Measurements from ENCODE around the gene ADCY4.
"Not testable (repeated sequence)": the region's sequence is repeated elsewhere in the genome, so short reads cannot be mapped to it uniquely, and the experiment has no call there.

ADCY4 gene

GRCh38 chr14:24334431-24335291, at the start of gene ADCY4:
Gene ADCY4, minus strand, starts transcription at chr14:24335071. Its CDS starts 419 bp downstream, at chr14:24334652.
- DNase-seq = no peak

- DNase-seq = no peak
These were observed 49.3 kb upstream of the ADCY4 start for GRCh38 chr14:24384169-24384568.

- no peak for DNase-seq
These were observed 47.1 kb upstream of the ADCY4 start for GRCh38 chr14:24382064-24382371.

GRCh38 chr14:24381363-24382063, 46.6 kb upstream of the ADCY4 start:
- no peak for DNase-seq

- no peak for DNase-seq
These were observed 45.2 kb upstream of the ADCY4 start for GRCh38 chr14:24379907-24380730.

- no peak for DNase-seq
These were observed 44.4 kb upstream of the ADCY4 start for GRCh38 chr14:24378981-24379906.

- DNase-seq = no peak
These were observed 43.5 kb upstream of the ADCY4 start for GRCh38 chr14:24378327-24378726.

GRCh38 chr14:24377657-24378056, 42.8 kb upstream of the ADCY4 start:
- no peak for DNase-seq

GRCh38 chr14:24377126-24377525, 42.3 kb upstream of the ADCY4 start:
- no peak for DNase-seq

- no peak for DNase-seq
These were observed 41.7 kb upstream of the ADCY4 start for GRCh38 chr14:24376448-24377070.

- no peak for DNase-seq
These were observed 38.0 kb upstream of the ADCY4 start for GRCh38 chr14:24372701-24373416.

GRCh38 chr14:24371605-24372004, 36.7 kb upstream of the ADCY4 start:
- DNase-seq = not testable (repeated sequence)

GRCh38 chr14:24370748-24371147, 35.9 kb upstream of the ADCY4 start:
- no peak for DNase-seq

GRCh38 chr14:24369907-24370687, 35.2 kb upstream of the ADCY4 start:
- no peak for DNase-seq

- DNase-seq = no peak
These were observed 34.6 kb upstream of the ADCY4 start for GRCh38 chr14:24369463-24369862.

GRCh38 chr14:24368562-24369252, 33.8 kb upstream of the ADCY4 start:
- DNase-seq = no peak

GRCh38 chr14:24368212-24368561, 33.3 kb upstream of the ADCY4 start:
- DNase-seq = no peak

- peak; percentile 53 for DNase-seq
These were observed 32.8 kb upstream of the ADCY4 start, which contains the start of gene NFATC4 for GRCh38 chr14:24367514-24368211. Gene NFATC4, plus strand, starts transcription at chr14:24368184. Its CDS starts 157 bp downstream, at chr14:24368341.

All from 8988T (cell line).